Endodermal cell (in vitro differentiated cells): Measurements from ENCODE around the gene HAO1. TPM values are rescaled to one million over a fixed set of nuclear protein-coding genes. Genes with fewer than 3 reads are reported as not detected.

ENCODE experiments used
- DNase-seq: peaks from one replicate; pipeline ENCODE4 v3.0.0-alpha.2; 2017
- H3K27ac ChIP-seq: 2 replicates; pipeline ENCODE4 v1.5.1; 2013; ENCODE audit warnings: mild to moderate bottlenecking, low read depth, low read length, moderate library complexity
- H3K27me3 ChIP-seq: 2 replicates; pipeline ENCODE4 v1.6.1; 2013; ENCODE audit warnings: mild to moderate bottlenecking, low read length, moderate library complexity; ENCODE audit not compliant: insufficient read depth, control insufficient read depth, poor library complexity, severe bottlenecking
- H3K36me3 ChIP-seq: 2 replicates; pipeline ENCODE4 v1.7.0; 2013; ENCODE audit warnings: mild to moderate bottlenecking, low read length, moderate library complexity; ENCODE audit not compliant: control insufficient read depth, insufficient read depth
- H3K4me1 ChIP-seq: one replicate; pipeline ENCODE4 v1.7.0; 2013; ENCODE audit warnings: low read length; ENCODE audit not compliant: control insufficient read depth, insufficient read depth
- H3K4me3 ChIP-seq: 2 replicates; pipeline ENCODE4 v1.5.1; 2013; ENCODE audit warnings: mild to moderate bottlenecking, low read length, moderate library complexity
- H3K9ac ChIP-seq: 2 replicates; pipeline ENCODE4 v1.6.1; 2013; ENCODE audit warnings: mild to moderate bottlenecking, low read length, moderate library complexity; ENCODE audit not compliant: poor library complexity, severe bottlenecking; ENCODE audit errors: extremely low read depth
- H3K9me3 ChIP-seq: 2 replicates; pipeline ENCODE4 v1.6.1; 2013; ENCODE audit warnings: mild to moderate bottlenecking, low read length, moderate library complexity; ENCODE audit not compliant: control insufficient read depth
- H3K27ac Mint-ChIP-seq: 2 replicates; pipeline ENCODE4 v1.8.0; 2020; ENCODE audit warnings: mixed read lengths
- H3K27me3 Mint-ChIP-seq: 2 replicates; pipeline ENCODE4 v1.8.0; 2021; ENCODE audit warnings: mild to moderate bottlenecking, mixed read lengths; ENCODE audit not compliant: insufficient read depth
- H3K36me3 Mint-ChIP-seq: 2 replicates; pipeline ENCODE4 v1.8.0; 2020; ENCODE audit warnings: low read depth, mixed read lengths
- H3K4me1 Mint-ChIP-seq: 2 replicates; pipeline ENCODE4 v1.8.0; 2020; ENCODE audit warnings: mixed read lengths
- H3K4me3 Mint-ChIP-seq: 2 replicates; pipeline ENCODE4 v1.8.0; 2020; ENCODE audit warnings: mild to moderate bottlenecking, moderate library complexity, mixed read lengths
- H3K9me3 Mint-ChIP-seq: 2 replicates; pipeline ENCODE4 v1.8.0; 2020; ENCODE audit warnings: mild to moderate bottlenecking, mixed read lengths
- CTCF ChIP-seq: fragments of 200-600 bp; sonication (generic); conservative IDR thresholded peaks from 2 replicates; pipeline ENCODE4 v1.5.0; 2021; ENCODE audit warnings: antibody characterized with exemption, mild to moderate bottlenecking
- WGBS, 2 experiments: methylation state at CpG; one replicate each; pipeline versions ENCODE4 v1.1.5 to v1.1.7; 2013; ENCODE audit warnings: missing lambda C conversion rate in 2 of 2, mixed read lengths in 1 of 2; ENCODE audit not compliant: insufficient coverage in 1 of 2, insufficient read length in 1 of 2; 5-methylcytosine and 5-hydroxymethylcytosine counted together
- total RNA-seq, 2 donors: library from RNA; stranded (reverse); fragmentation: NEBNext Ultra II Directional in 1 of 2; extraction: Animal tissue kit (Norgen Biotek cat#: 25700) in 1 of 2; gene quantifications; 2 replicates in 1 of 2; 3 replicates in 1 of 2; pipeline ENCODE4 v1.2.1, GENCODE V29; 2021

HAO1 gene
- total RNA-seq, 2 donors from 2014 or later: not detected

GRCh38 chr20:7939663-7940062, 595 bp downstream of the HAO1 start:
- Histone ChIP-seq H3K36me3 (no peaks in the 10 kb centered on the region), H3K4me3 (no peak overlapping the region), H3K27ac (no peak overlapping the region), H3K9me3 (peaks cover 11% of the 10 kb centered on the region), H3K4me1 (no peaks in the 10 kb centered on the region), H3K27me3 (no peaks in the 10 kb centered on the region), H3K9ac (no peak overlapping the region)
- Mint-ChIP-seq H3K4me3 (no peak overlapping the region), H3K27me3 (no peaks in the 10 kb centered on the region), H3K27ac (no peak overlapping the region), H3K36me3 (no peaks in the 10 kb centered on the region), H3K9me3 (peaks cover 13% of the 10 kb centered on the region), H3K4me1 (peaks cover 3% of the 10 kb centered on the region)
- no peak for DNase-seq
- 84 to 100% methylated on average over 3 to 4 of the region's 4 CpGs for WGBS, 2 experiments
- TF ChIP-seq CTCF: no peak

- Histone ChIP-seq H3K27ac (no peak overlapping the region), H3K36me3 (no peaks in the 10 kb centered on the region), H3K4me1 (no peaks in the 10 kb centered on the region), H3K27me3 (no peaks in the 10 kb centered on the region), H3K9ac (no peak overlapping the region), H3K9me3 (peaks cover 11% of the 10 kb centered on the region), H3K4me3 (no peak overlapping the region)
- Mint-ChIP-seq H3K4me1 (peaks cover 3% of the 10 kb centered on the region), H3K4me3 (no peak overlapping the region), H3K36me3 (no peaks in the 10 kb centered on the region), H3K27me3 (no peaks in the 10 kb centered on the region), H3K27ac (no peak overlapping the region), H3K9me3 (peaks cover 13% of the 10 kb centered on the region)
- WGBS, 2 experiments: 80 to 91% methylated on average over 1 to 2 of the region's 2 CpGs
- no peak for DNase-seq
- TF ChIP-seq CTCF: no peak
Observed at GRCh38 chr20:7938058-7938457, 2.2 kb downstream of the HAO1 start.

- no peaks in the 10 kb centered on the region for H3K36me3 Mint-ChIP-seq
- peaks cover 12% of the 10 kb centered on the region for H3K9me3 Mint-ChIP-seq
- no peaks in the 10 kb centered on the region for H3K4me1 ChIP-seq
- peaks cover 3% of the 10 kb centered on the region for H3K4me1 Mint-ChIP-seq
- H3K9ac ChIP-seq: no peak overlapping the region
- no peak overlapping the region for H3K4me3 Mint-ChIP-seq
- H3K27ac Mint-ChIP-seq: no peak overlapping the region
- 96 to 100% methylated on average over 2 to 3 of the region's 3 CpGs for WGBS, 2 experiments
- DNase-seq: no peak
- TF ChIP-seq CTCF: no peak
- no peaks in the 10 kb centered on the region for H3K27me3 ChIP-seq
- H3K9me3 ChIP-seq: peaks cover 11% of the 10 kb centered on the region
- no peaks in the 10 kb centered on the region for H3K36me3 ChIP-seq
- no peak overlapping the region for H3K27ac ChIP-seq
- no peak overlapping the region for H3K4me3 ChIP-seq
- H3K27me3 Mint-ChIP-seq: no peaks in the 10 kb centered on the region
Observed at GRCh38 chr20:7937328-7937727, 2.9 kb downstream of the HAO1 start.
